ENCODE results near the gene FBXO38. TPM values are rescaled to one million over a fixed set of nuclear protein-coding genes. Genes with fewer than 3 reads are reported as not detected.
A peak's percentile ranks its signal among the peaks of the same experiment; 100 is the strongest.

The FBXO38 gene
- total RNA-seq, 4 donors from 2014 or later = 29.4 to 81.3 (median 48.7) TPM

GRCh38 chr5:148376198-148376597, 7.6 kb upstream of the FBXO38 start:
- Histone ChIP-seq H3K27me3 (no peaks in the 10 kb centered on the region), H3K4me3 (no peak overlapping the region), H3K36me3 (no peaks in the 10 kb centered on the region), H3K27ac (no peak overlapping the region), H3K4me1 (no peaks in the 10 kb centered on the region), H3K9me3 (no peaks in the 10 kb centered on the region)
- TF ChIP-seq CTCF (IDR thresholded peaks at IDR 0.05) (no peak), POLR2A (IDR thresholded peaks at IDR 0.05) (no peak)
- DNase-seq = no peak
- intact Hi-C loops (cut with DNase I; ENCODE audit: low total_unique reads) = no loop called here

- intact Hi-C loops (cut with DNase I; ENCODE audit: low total_unique reads) = no loop called here
- DNase-seq = no peak
Measured at GRCh38 chr5:148378670-148379069, 5.1 kb upstream of the FBXO38 start.

GRCh38 chr5:148379340-148379739, 4.4 kb upstream of the FBXO38 start:
- intact Hi-C loops (cut with DNase I; ENCODE audit: low total_unique reads) = no loop called here
- DNase-seq = no peak
- TF ChIP-seq CTCF (IDR thresholded peaks at IDR 0.05) = no peak
- TF ChIP-seq POLR2A (IDR thresholded peaks at IDR 0.05) = no peak
- Histone ChIP-seq H3K4me3 (no peak overlapping the region), H3K36me3 (no peaks in the 10 kb centered on the region), H3K9me3 (no peaks in the 10 kb centered on the region), H3K27ac (no peak overlapping the region), H3K27me3 (no peaks in the 10 kb centered on the region), H3K4me1 (no peaks in the 10 kb centered on the region)

More at GRCh38 chr5:148378670-148379069, 5.1 kb upstream of the FBXO38 start:
- TF ChIP-seq POLR2A (IDR thresholded peaks at IDR 0.05) (no peak), CTCF (IDR thresholded peaks at IDR 0.05) (no peak)
- Histone ChIP-seq H3K4me1 (no peaks in the 10 kb centered on the region), H3K27ac (no peak overlapping the region), H3K9me3 (no peaks in the 10 kb centered on the region), H3K4me3 (no peak overlapping the region), H3K36me3 (no peaks in the 10 kb centered on the region), H3K27me3 (no peaks in the 10 kb centered on the region)

- no peaks in the 10 kb centered on the region for H3K4me1 ChIP-seq
- intact Hi-C loops (cut with DNase I; ENCODE audit: low total_unique reads) = no loop called here
- H3K4me3 ChIP-seq = no peak overlapping the region
- no peaks in the 10 kb centered on the region for H3K9me3 ChIP-seq
- H3K27ac ChIP-seq = no peak overlapping the region
- no peak for DNase-seq
- TF ChIP-seq POLR2A (IDR thresholded peaks at IDR 0.05) (no peak), CTCF (IDR thresholded peaks at IDR 0.05) (no peak)
- no peaks in the 10 kb centered on the region for H3K36me3 ChIP-seq
- H3K27me3 ChIP-seq = no peaks in the 10 kb centered on the region
Measured at GRCh38 chr5:148381906-148382305, 1.9 kb upstream of the FBXO38 start.

GRCh38 chr5:148382961-148383360, 797 bp upstream of the FBXO38 start:
- Histone ChIP-seq H3K27ac (peak overlapping the region; percentile 82 to 94), H3K36me3 (no peaks in the 10 kb centered on the region), H3K4me3 (peak overlapping the region; percentile 91 to 94), H3K4me1 (no peaks in the 10 kb centered on the region), H3K27me3 (no peaks in the 10 kb centered on the region), H3K9me3 (no peaks in the 10 kb centered on the region)
- no peak for DNase-seq
- TF ChIP-seq POLR2A (IDR thresholded peaks at IDR 0.05) (no peak), CTCF (IDR thresholded peaks at IDR 0.05) (no peak)
- intact Hi-C loops (cut with DNase I; ENCODE audit: low total_unique reads) = no loop called here
